Activated naive CD8-positive, alpha-beta T cell (primary cell): ENCODE results near the gene PDGFRB.

Source experiments
- H3K27ac Mint-ChIP-seq: one replicate; pipeline ENCODE4 v1.8.0; 2021; ENCODE audit warnings: mixed read lengths
- H3K27me3 Mint-ChIP-seq: one replicate; pipeline ENCODE4 v1.8.0; 2021; ENCODE audit warnings: mixed read lengths
- H3K36me3 Mint-ChIP-seq: one replicate; pipeline ENCODE4 v1.8.0; 2021; ENCODE audit warnings: mixed read lengths
- H3K4me1 Mint-ChIP-seq: one replicate; pipeline ENCODE4 v1.8.0; 2021; ENCODE audit warnings: low read depth, mixed read lengths
- H3K4me3 Mint-ChIP-seq: one replicate; pipeline ENCODE4 v1.8.0; 2021; ENCODE audit warnings: mild to moderate bottlenecking, mixed read lengths
- H3K9me3 Mint-ChIP-seq: one replicate; pipeline ENCODE4 v1.8.0; 2021; ENCODE audit warnings: low read depth, mixed read lengths

Gene PDGFRB

DNA sequence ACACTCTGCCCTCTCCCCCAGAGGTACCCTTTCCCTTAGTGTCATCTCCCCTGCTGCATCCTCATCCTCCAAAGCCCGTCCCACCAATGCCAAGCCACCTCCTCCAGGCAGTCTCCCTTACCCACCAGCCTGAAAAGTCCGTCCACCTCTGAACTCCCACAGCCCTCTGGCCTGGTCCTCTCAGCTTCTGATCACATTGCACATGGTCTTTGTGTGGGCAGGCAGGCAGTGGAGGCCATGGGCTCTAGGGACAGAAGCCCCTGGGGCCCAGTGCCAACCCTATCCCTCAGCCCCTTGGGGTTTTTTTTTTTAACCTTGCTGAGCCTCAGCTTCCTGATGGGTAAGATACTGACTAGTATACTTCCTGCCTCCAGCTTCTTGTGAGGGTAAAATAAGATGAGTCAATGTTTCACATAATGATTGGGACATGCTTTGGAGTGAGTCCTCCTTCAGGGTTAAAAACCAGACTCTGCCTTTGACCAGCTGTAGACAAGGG is 88.7 kb downstream of the PDGFRB start:
- Mint-ChIP-seq H3K9me3 (no peaks in the 10 kb centered on the region), H3K4me3 (no peak overlapping the region), H3K36me3 (no peaks in the 10 kb centered on the region), H3K27ac (no peak overlapping the region), H3K4me1 (peaks cover 3% of the 10 kb centered on the region), H3K27me3 (peaks cover 1% of the 10 kb centered on the region)

DNA sequence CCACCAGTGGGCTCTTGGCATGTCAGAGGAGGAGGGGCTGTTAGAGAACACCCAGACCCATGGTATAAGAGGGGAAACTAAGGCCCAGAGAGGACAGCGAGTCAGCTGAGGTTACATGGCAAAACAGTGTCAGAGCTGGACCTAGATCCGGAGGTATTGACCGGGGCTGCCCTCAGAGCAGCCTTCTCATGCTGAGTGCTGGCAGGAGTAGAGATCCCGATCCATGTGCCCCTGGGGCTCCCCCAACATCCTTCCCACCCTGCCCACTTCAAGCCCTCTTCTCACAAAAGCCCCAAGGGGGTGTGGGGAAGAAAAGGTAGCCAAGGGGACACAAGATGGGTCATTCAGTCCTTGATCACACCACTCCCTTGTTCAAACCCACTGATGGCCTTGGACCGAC is 89.2 kb downstream of the PDGFRB start:
- no peak overlapping the region for H3K27ac Mint-ChIP-seq
- peaks cover 1% of the 10 kb centered on the region for H3K27me3 Mint-ChIP-seq
- no peaks in the 10 kb centered on the region for H3K36me3 Mint-ChIP-seq
- H3K4me3 Mint-ChIP-seq: no peak overlapping the region
- no peaks in the 10 kb centered on the region for H3K9me3 Mint-ChIP-seq
- H3K4me1 Mint-ChIP-seq: peaks cover 3% of the 10 kb centered on the region

DNA sequence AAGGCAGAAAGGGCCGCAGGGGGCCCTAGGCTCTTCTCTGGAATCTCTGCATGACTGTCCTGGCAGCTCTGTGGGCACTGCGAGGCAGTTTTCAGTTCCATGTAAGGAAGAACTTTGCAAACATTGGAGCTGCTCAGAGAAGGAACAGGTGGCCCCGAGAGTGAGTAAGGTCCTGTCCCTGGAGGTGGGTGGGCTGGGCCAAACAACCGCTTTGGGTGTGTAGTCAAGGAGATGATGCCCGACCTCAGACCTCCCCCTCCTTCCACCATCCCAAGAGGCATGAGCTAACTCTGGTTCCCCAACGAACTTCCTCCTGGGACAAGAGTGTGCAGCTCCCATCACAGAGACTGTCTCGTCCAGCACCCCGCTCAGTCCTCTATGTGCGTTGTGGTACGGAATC is 89.8 kb downstream of the PDGFRB start:
- no peaks in the 10 kb centered on the region for H3K36me3 Mint-ChIP-seq
- H3K27ac Mint-ChIP-seq: no peak overlapping the region
- no peaks in the 10 kb centered on the region for H3K9me3 Mint-ChIP-seq
- peaks cover 1% of the 10 kb centered on the region for H3K27me3 Mint-ChIP-seq
- no peak overlapping the region for H3K4me3 Mint-ChIP-seq
- H3K4me1 Mint-ChIP-seq: peaks cover 3% of the 10 kb centered on the region

DNA sequence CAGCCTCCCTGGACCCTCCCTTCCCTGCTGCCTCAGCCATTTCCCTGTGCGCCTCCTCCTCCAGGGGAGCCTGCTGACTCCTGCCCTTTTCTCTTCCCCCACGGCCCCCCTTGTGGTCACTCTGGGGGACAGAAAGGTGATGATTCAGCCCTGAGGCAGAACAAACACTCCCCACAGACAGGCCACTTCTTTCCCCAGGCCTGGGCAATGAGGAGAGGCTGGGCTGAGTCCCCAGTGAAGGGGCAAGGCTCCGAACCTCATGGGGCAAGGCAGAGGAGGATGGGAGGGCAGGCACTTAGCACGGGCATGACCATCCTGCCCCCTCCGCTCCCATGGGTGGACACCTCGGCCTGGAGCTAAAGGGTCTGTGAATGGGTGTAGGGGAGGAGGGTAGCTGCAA is 90.3 kb downstream of the PDGFRB start:
- Mint-ChIP-seq H3K27me3 (peaks cover 1% of the 10 kb centered on the region), H3K4me3 (no peak overlapping the region), H3K36me3 (no peaks in the 10 kb centered on the region), H3K9me3 (no peaks in the 10 kb centered on the region), H3K4me1 (peaks cover 3% of the 10 kb centered on the region), H3K27ac (no peak overlapping the region)

DNA sequence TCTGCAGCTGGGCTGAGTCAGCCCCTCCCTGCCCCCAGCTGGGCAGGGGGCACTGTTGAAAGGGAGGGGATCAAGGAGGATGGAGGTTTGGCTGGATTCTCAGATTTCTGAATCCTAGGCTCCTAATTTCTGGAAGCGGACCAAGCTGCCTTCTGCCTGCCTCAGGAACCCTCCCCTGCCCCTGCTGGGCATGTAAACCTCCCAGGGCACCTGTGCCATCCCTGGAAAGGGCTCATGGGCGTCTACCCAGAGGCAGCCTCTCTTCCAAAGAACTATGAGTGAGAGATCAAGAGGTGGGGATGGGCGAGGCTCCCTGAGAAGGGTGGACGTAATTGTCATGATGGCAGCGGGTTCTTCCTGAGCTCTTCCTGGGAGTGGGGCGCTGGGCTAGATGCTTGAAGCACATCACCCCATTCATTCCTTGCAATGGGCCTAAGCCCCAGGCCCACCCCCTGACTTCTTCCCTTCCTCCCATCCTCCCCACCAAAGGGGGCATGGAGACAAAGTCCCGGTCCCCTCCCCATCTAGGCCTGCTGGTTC is 90.9 kb downstream of the PDGFRB start:
- Mint-ChIP-seq H3K4me1 (peaks cover 3% of the 10 kb centered on the region), H3K4me3 (no peak overlapping the region), H3K27me3 (peaks cover 1% of the 10 kb centered on the region), H3K36me3 (no peaks in the 10 kb centered on the region), H3K27ac (no peak overlapping the region), H3K9me3 (no peaks in the 10 kb centered on the region)
